ENCODE results near the gene MIGA2. TPM values are rescaled to one million over a fixed set of nuclear protein-coding genes. Genes with fewer than 3 reads are reported as not detected.

The MIGA2 gene
- total and polyA plus RNA-seq, 9 of the 15 experiments (the other 6 are each of a cell fraction or from before 2014, with no cell fraction given) = 0.15 to 54.1 (median 18.0) TPM

- TF ChIP-seq ZNF592 (IDR thresholded peaks at IDR 0.05) = peak; percentile 62
- TF ChIP-seq CHAMP1 (IDR thresholded peaks at IDR 0.05) = no peak
- TF ChIP-seq KDM5B (IDR thresholded peaks at IDR 0.05; ENCODE audit: insufficient replicate concordance, low read depth, low read length) = no peak
- no peak for TF ChIP-seq SRSF9 (IDR thresholded peaks at IDR 0.05; ENCODE audit: borderline replicate concordance, low read depth, low read length)
- TF ChIP-seq DDX20 (tag; IDR thresholded peaks at IDR 0.05; ENCODE audit: low read depth) = no peak
- TF ChIP-seq GABPB1 (CRISPR knock-in tag; IDR thresholded peaks at IDR 0.05) = peak; percentile 56; the same call in 1 of the 2 replicates
- 0 out of 2 replicates have a peak, but pooled peaks have one; percentile 70 for TF ChIP-seq ARID3B (CRISPR knock-in tag; IDR thresholded peaks at IDR 0.05; ENCODE audit: borderline replicate concordance)
- no peak for TF ChIP-seq NR2C2 (CRISPR knock-in tag; IDR thresholded peaks at IDR 0.05)
- TF ChIP-seq NR2C2 (tag; IDR thresholded peaks at IDR 0.05) = peak; percentile 28; the same call in 1 of the 2 replicates
- no peak for TF ChIP-seq MAX (CRISPR knock-in tag; IDR thresholded peaks at IDR 0.05)
- TF ChIP-seq ZC3H4 (CRISPR knock-in tag; IDR thresholded peaks at IDR 0.05; ENCODE audit: borderline replicate concordance) = no peak
- TF ChIP-seq PML (IDR thresholded peaks at IDR 0.05; ENCODE audit: low read length) = no peak
- no peak for TF ChIP-seq DMBX1 (CRISPR knock-in tag; IDR thresholded peaks at IDR 0.05; ENCODE audit: borderline replicate concordance)
- no peak for TF ChIP-seq ZNF644 (tag; IDR thresholded peaks at IDR 0.05; ENCODE audit: low read depth)
- no peak for TF ChIP-seq SNIP1 (IDR thresholded peaks at IDR 0.05; ENCODE audit: low read depth)
- peak; percentile 66; the same call in 1 of the 2 replicates for TF ChIP-seq XRCC5 (IDR thresholded peaks at IDR 0.05; ENCODE audit: low read depth, low read length)
- TF ChIP-seq, protein P1, sequence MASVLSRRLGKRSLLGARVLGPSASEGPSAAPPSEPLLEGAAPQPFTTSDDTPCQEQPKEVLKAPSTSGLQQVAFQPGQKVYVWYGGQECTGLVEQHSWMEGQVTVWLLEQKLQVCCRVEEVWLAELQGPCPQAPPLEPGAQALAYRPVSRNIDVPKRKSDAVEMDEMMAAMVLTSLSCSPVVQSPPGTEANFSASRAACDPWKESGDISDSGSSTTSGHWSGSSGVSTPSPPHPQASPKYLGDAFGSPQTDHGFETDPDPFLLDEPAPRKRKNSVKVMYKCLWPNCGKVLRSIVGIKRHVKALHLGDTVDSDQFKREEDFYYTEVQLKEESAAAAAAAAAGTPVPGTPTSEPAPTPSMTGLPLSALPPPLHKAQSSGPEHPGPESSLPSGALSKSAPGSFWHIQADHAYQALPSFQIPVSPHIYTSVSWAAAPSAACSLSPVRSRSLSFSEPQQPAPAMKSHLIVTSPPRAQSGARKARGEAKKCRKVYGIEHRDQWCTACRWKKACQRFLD (CRISPR knock-in tag; IDR thresholded peaks at IDR 0.05) = no peak
- 0 out of 2 replicates have a peak, but pooled peaks have one; percentile 44 for TF ChIP-seq E2F3 (CRISPR knock-in tag; IDR thresholded peaks at IDR 0.05)
Observed at GRCh38 chr9:129027685-129028191, 8.7 kb upstream of the MIGA2 start (continued).
